ENCODE results near the gene CRBN. TPM values are rescaled to one million over a fixed set of nuclear protein-coding genes. Genes with fewer than 3 reads are reported as not detected.

The CRBN gene
- total RNA-seq, 1 donor from 2014 or later, result 43.6 TPM

DNA sequence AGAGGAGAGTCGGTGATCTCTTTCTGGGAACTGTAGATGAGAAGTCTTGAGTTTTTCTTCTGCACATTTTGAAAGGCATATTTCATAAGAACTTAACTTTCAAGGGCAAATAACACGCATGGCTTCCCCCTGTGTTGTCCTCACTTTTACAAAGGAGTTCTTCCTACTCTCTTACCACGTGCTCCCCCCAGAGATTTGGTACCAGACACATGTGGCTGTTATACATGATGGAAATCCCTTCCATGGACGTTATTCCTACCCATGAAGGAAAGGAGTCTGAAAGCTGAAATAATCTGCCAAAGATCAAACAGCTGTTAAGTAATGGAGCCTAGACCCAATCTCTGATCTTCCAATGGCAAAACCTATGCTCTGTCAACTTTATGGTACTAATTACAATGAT, 73.7 kb downstream of the CRBN start:
- Mint-ChIP-seq H3K27ac (no peak overlapping the region), H3K9me3 (no peaks in the 10 kb centered on the region), H3K36me3 (no peaks in the 10 kb centered on the region)

DNA sequence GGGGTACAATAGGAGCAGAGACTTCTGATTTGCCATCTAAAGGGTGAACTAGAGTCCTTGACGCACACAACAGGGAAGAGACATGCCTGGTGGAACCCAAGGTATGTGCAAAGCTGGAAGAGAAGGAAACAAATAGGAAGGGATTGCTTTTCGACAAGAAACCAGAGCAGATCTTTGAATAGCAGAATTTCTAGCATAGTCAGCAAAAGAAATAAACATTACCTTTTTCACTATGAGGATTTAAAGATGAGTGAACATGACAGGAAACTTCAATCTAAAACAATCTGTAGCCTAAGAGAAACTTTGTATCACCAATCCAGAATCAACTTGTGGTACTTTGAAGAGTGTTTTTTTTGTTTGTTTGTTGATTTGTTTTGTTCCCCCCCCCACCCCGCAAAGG, 74.2 kb downstream of the CRBN start:
- Mint-ChIP-seq H3K36me3 (no peaks in the 10 kb centered on the region), H3K27me3 (peaks cover 3% of the 10 kb centered on the region), H3K27ac (no peak overlapping the region), H3K9me3 (no peaks in the 10 kb centered on the region), H3K4me3 (no peak overlapping the region), H3K4me1 (ENCODE audit: unreplicated experiment) (peaks cover 5% of the 10 kb centered on the region)
- TF ChIP-seq, protein P1, sequence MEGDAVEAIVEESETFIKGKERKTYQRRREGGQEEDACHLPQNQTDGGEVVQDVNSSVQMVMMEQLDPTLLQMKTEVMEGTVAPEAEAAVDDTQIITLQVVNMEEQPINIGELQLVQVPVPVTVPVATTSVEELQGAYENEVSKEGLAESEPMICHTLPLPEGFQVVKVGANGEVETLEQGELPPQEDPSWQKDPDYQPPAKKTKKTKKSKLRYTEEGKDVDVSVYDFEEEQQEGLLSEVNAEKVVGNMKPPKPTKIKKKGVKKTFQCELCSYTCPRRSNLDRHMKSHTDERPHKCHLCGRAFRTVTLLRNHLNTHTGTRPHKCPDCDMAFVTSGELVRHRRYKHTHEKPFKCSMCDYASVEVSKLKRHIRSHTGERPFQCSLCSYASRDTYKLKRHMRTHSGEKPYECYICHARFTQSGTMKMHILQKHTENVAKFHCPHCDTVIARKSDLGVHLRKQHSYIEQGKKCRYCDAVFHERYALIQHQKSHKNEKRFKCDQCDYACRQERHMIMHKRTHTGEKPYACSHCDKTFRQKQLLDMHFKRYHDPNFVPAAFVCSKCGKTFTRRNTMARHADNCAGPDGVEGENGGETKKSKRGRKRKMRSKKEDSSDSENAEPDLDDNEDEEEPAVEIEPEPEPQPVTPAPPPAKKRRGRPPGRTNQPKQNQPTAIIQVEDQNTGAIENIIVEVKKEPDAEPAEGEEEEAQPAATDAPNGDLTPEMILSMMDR (conservative IDR thresholded peaks at IDR 0.05), result no peak
- DNase-seq (ENCODE audit: extremely low spot score, unreplicated experiment), result no peak

More for the DNA sequence above, 73.7 kb downstream of the CRBN start:
- Mint-ChIP-seq H3K4me1 (ENCODE audit: unreplicated experiment) (peaks cover 11% of the 10 kb centered on the region), H3K4me3 (no peak overlapping the region), H3K27me3 (peaks cover 3% of the 10 kb centered on the region)
- TF ChIP-seq, protein P1 (conservative IDR thresholded peaks at IDR 0.05), result no peak
- DNase-seq (ENCODE audit: extremely low spot score, unreplicated experiment), result no peak

- Mint-ChIP-seq H3K9me3 (no peaks in the 10 kb centered on the region), H3K36me3 (no peaks in the 10 kb centered on the region), H3K4me3 (no peak overlapping the region), H3K27ac (no peak overlapping the region), H3K4me1 (ENCODE audit: unreplicated experiment) (no peaks in the 10 kb centered on the region), H3K27me3 (no peaks in the 10 kb centered on the region)
- no peak for DNase-seq (ENCODE audit: extremely low spot score, unreplicated experiment)
- TF ChIP-seq, protein P1 (conservative IDR thresholded peaks at IDR 0.05), result no peak
Measured at GRCh38 chr3:3102751-3103150, 76.7 kb downstream of the CRBN start.

- Mint-ChIP-seq H3K4me1 (ENCODE audit: unreplicated experiment) (no peaks in the 10 kb centered on the region), H3K9me3 (no peaks in the 10 kb centered on the region), H3K36me3 (no peaks in the 10 kb centered on the region), H3K27me3 (peaks cover 3% of the 10 kb centered on the region), H3K4me3 (no peak overlapping the region), H3K27ac (no peak overlapping the region)
- no peak for DNase-seq (ENCODE audit: extremely low spot score, unreplicated experiment)
- TF ChIP-seq, protein P1 (conservative IDR thresholded peaks at IDR 0.05), result no peak
Measured at GRCh38 chr3:3101660-3102458, 77.6 kb downstream of the CRBN start.

Other genes starting within 250 kb of the CRBN start
- gene IL5RA, start 69.3 kb downstream of the CRBN start, total RNA-seq (ENCODE audit: low replicate concordance), result 0.14 and 0.51 TPM in 2 replicates
- 21.7 and 33.0 TPM in 2 replicates for gene TRNT1, start 52.8 kb downstream of the CRBN start, total RNA-seq (ENCODE audit: low replicate concordance)

Measured in type B pancreatic cell (in vitro differentiated cells).